DND-41 (cell line): ENCODE data around the gene INTS7.

Experiments
- ATAC-seq: fragments of 200-7000 bp; cut with Tn5 transposase; 3 replicates; pipeline ENCODE4 v1.9.1; 2021; ENCODE audit warnings: low read depth; ENCODE audit not compliant: insufficient read depth
- DNase-seq: peaks from one replicate; pipeline ENCODE4 v3.0.0-alpha.2; 2020
- H2AFZ ChIP-seq: 2 replicates; pipeline ENCODE4 v1.6.0; 2012; ENCODE audit warnings: low read depth, low read length
- H3K27ac ChIP-seq: 2 replicates; pipeline ENCODE4 v1.5.1; 2012; ENCODE audit warnings: low read length, inconsistent platforms
- H3K27me3 ChIP-seq: fragments of 200-600 bp; sonication (generic); 2 replicates; pipeline ENCODE4 v1.6.0; 2012; ENCODE audit warnings: low read length, mild to moderate bottlenecking, inconsistent platforms; ENCODE audit not compliant: insufficient read depth, poor library complexity
- H3K36me3 ChIP-seq: 2 replicates; pipeline ENCODE4 v1.5.1; 2012; ENCODE audit warnings: low read length, inconsistent platforms; ENCODE audit not compliant: insufficient read depth
- H3K4me1 ChIP-seq: 2 replicates; pipeline ENCODE4 v1.5.1; 2012; ENCODE audit warnings: mild to moderate bottlenecking, low read length; ENCODE audit not compliant: insufficient read depth
- H3K4me2 ChIP-seq: 2 replicates; pipeline ENCODE4 v1.6.0; 2012; ENCODE audit warnings: mild to moderate bottlenecking, moderate library complexity, low read length, inconsistent platforms; ENCODE audit not compliant: insufficient read depth
- H3K4me3 ChIP-seq, 2 experiments: fragments of 200-600 bp in 1 of 2; shearing (Covaris generic) in 1 of 2; 2 replicates each; pipeline ENCODE4 v1.5.1; 2012 to 2016; ENCODE audit warnings: inconsistent platforms in 2 of 2, low read length in 2 of 2, mild to moderate bottlenecking in 2 of 2, low read depth in 1 of 2, moderate library complexity in 1 of 2
- H3K79me2 ChIP-seq: 2 replicates; pipeline ENCODE4 v1.6.0; 2012; ENCODE audit warnings: low read length, inconsistent platforms; ENCODE audit not compliant: insufficient read depth
- H3K9ac ChIP-seq: 2 replicates; pipeline ENCODE4 v1.6.0; 2012; ENCODE audit warnings: low read depth, mild to moderate bottlenecking, inconsistent platforms, low read length, moderate library complexity
- H3K9me3 ChIP-seq: 2 replicates; pipeline ENCODE4 v1.5.1; 2012; ENCODE audit warnings: low read length, moderate library complexity, mild to moderate bottlenecking, inconsistent platforms; ENCODE audit not compliant: insufficient read depth, severe bottlenecking
- H4K20me1 ChIP-seq: 2 replicates; pipeline ENCODE4 v1.6.0; 2012; ENCODE audit warnings: low read length; ENCODE audit not compliant: insufficient read depth
- CTCF ChIP-seq: IDR thresholded peaks from 2 replicates; pipeline ENCODE4 v1.5.1; 2012; ENCODE audit warnings: borderline replicate concordance, low read length, moderate library complexity, mild to moderate bottlenecking; ENCODE audit not compliant: poor library complexity, severe bottlenecking; ENCODE audit errors: extremely low read depth
- EZH2 ChIP-seq: IDR thresholded peaks from 3 replicates; pipeline ENCODE4 v1.6.1; 2012; ENCODE audit warnings: borderline replicate concordance, low read depth, mild to moderate bottlenecking, moderate library complexity, low read length, inconsistent platforms; ENCODE audit not compliant: severe bottlenecking

INTS7 gene

GRCh38 chr1:211909395-211909794, 126.0 kb downstream of the INTS7 start:
- H3K9ac ChIP-seq = no peak overlapping the region

GRCh38 chr1:211908951-211909350, 126.4 kb downstream of the INTS7 start:
- Histone ChIP-seq H3K9ac (no peak overlapping the region), H2AFZ (no peak overlapping the region), H3K36me3 (no peaks in the 10 kb centered on the region), H3K4me2 (no peak overlapping the region), H3K27ac (no peak overlapping the region), H3K27me3 (no peaks in the 10 kb centered on the region), H3K4me3 (no peak overlapping the region), H3K9me3 (peaks cover 7% of the 10 kb centered on the region), H3K4me1 (no peaks in the 10 kb centered on the region), H4K20me1 (no peaks in the 10 kb centered on the region), H3K79me2 (no peaks in the 10 kb centered on the region)
- TF ChIP-seq CTCF (no peak), EZH2 (no peak)
- ATAC-seq (no peak), DNase-seq (no peak)

More at GRCh38 chr1:211909395-211909794, 126.0 kb downstream of the INTS7 start:
- Histone ChIP-seq H4K20me1 (no peaks in the 10 kb centered on the region), H3K4me1 (no peaks in the 10 kb centered on the region), H3K36me3 (no peaks in the 10 kb centered on the region), H3K27me3 (no peaks in the 10 kb centered on the region), H3K4me3 (no peak overlapping the region), H3K4me2 (no peak overlapping the region), H2AFZ (no peak overlapping the region), H3K79me2 (no peaks in the 10 kb centered on the region), H3K9me3 (peaks cover 7% of the 10 kb centered on the region), H3K27ac (no peak overlapping the region)
- no peak for ATAC-seq
- no peak for TF ChIP-seq CTCF
- TF ChIP-seq EZH2 = no peak
- DNase-seq = no peak

- no peak overlapping the region for H3K4me3 ChIP-seq
- no peak overlapping the region for H2AFZ ChIP-seq
- H4K20me1 ChIP-seq = no peaks in the 10 kb centered on the region
- H3K79me2 ChIP-seq = no peaks in the 10 kb centered on the region
- no peaks in the 10 kb centered on the region for H3K4me1 ChIP-seq
- DNase-seq (no peak), ATAC-seq (no peak)
- no peaks in the 10 kb centered on the region for H3K27me3 ChIP-seq
- no peak overlapping the region for H3K27ac ChIP-seq
- TF ChIP-seq EZH2 (no peak), CTCF (no peak)
- H3K9ac ChIP-seq = no peak overlapping the region
- H3K36me3 ChIP-seq = no peaks in the 10 kb centered on the region
- H3K4me2 ChIP-seq = no peak overlapping the region
- H3K9me3 ChIP-seq = peaks cover 7% of the 10 kb centered on the region
Measured at GRCh38 chr1:211908453-211908852, 126.9 kb downstream of the INTS7 start.

GRCh38 chr1:211903490-211904245, 131.7 kb downstream of the INTS7 start:
- TF ChIP-seq EZH2 = no peak
- TF ChIP-seq CTCF = no peak
- Histone ChIP-seq H3K4me1 (no peaks in the 10 kb centered on the region), H3K9me3 (peaks cover 17% of the 10 kb centered on the region), H3K4me3 (no peak overlapping the region), H3K79me2 (no peaks in the 10 kb centered on the region), H3K9ac (no peak overlapping the region), H3K27me3 (no peaks in the 10 kb centered on the region), H3K4me2 (no peak overlapping the region), H2AFZ (no peak overlapping the region), H4K20me1 (no peaks in the 10 kb centered on the region), H3K27ac (no peak overlapping the region), H3K36me3 (no peaks in the 10 kb centered on the region)
- ATAC-seq = no peak
- DNase-seq = no peak
